ENCODE measurements around the gene FARP2.
"Not testable (repeated sequence)": the region's sequence is repeated elsewhere in the genome, so short reads cannot be mapped to it uniquely, and the experiment has no call there.

The FARP2 gene

DNA sequence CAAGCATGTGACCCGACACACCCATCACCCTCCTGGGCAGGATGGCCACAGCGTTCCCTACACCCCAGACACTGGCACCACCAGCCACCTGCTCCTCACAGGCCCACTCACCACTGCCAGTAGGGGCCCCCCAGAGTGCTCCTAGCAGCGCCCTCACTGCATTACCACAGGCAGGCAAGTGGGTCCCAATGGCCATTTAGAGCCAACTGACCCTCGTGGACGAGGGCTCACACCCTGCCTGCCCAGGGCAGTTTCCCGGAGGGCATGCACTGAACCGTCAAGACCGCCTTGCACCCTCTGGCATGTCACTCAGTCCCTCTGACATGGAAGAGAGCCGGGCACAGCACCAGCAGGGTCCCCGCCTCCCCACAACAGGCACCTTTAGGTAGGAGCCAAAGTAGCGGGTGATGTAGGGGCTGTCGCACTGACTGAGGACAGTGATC lies 145.0 kb downstream of the FARP2 start:
- Histone ChIP-seq H3K27me3 (replicated peaks; ENCODE audit: control insufficient read depth, insufficient read depth, low read length) (no peaks in the 10 kb centered on the region), H3K4me1 (ENCODE audit: control insufficient read depth, insufficient read depth, low read length) (peaks cover 9% of the 10 kb centered on the region), H3K4me3 (ENCODE audit: low read length) (no peak overlapping the region), H3K9ac (ENCODE audit: low read length) (no peak overlapping the region), H3K36me3 (ENCODE audit: control insufficient read depth, insufficient read depth, low read length, severe bottlenecking) (peaks cover 24% of the 10 kb centered on the region), H3K9me3 (ENCODE audit: control insufficient read depth, low read length) (no peaks in the 10 kb centered on the region)
- DNase-seq (ENCODE audit: low read depth) = no peak

DNA sequence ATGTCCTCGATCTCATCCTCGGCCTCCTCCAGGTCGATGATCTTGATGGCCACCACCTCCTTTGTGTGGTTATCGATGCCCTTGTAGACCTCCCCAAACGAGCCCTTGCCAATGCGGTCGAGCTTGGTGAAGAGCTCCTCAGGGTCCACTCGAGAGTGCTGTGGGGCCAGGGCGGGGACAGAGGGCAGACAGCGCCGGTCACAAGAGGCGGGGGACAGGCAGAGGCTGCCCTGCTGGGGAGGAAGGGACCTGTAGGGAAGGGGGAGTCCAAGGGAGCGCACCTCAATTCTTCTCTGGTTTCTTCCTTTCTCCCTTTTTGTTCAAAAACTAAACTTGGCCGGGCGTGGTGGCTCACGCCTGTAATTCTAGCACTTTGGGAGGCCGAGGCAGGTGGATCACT lies 145.5 kb downstream of the FARP2 start:
- Histone ChIP-seq H3K36me3 (ENCODE audit: control insufficient read depth, insufficient read depth, low read length, severe bottlenecking) (peaks cover 19% of the 10 kb centered on the region), H3K9ac (ENCODE audit: low read length) (no peak overlapping the region)

DNA sequence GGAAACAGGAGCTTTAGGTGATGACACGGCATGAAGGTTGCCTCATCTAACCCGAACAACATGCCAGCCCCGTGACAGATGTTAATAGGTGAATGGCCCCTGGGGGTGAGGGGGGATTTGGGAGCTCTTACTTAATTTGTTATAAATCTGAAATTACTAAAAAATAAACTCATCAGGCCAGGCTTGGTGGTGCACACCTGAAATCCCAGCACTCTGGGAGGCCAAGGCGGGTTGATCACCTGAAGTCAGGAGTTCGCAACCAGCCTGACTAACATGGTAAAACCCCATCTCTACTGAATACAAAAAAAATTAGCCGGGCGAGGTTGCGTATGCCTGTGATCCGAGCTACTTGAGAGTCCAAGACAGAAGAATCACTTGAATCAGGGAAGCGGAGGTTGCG lies 146.2 kb downstream of the FARP2 start:
- Histone ChIP-seq H3K4me1 (ENCODE audit: control insufficient read depth, insufficient read depth, low read length) (peaks cover 19% of the 10 kb centered on the region), H3K27me3 (replicated peaks; ENCODE audit: control insufficient read depth, insufficient read depth, low read length) (no peaks in the 10 kb centered on the region), H3K9me3 (ENCODE audit: control insufficient read depth, low read length) (no peaks in the 10 kb centered on the region), H3K4me3 (ENCODE audit: low read length) (no peak overlapping the region), H3K36me3 (ENCODE audit: control insufficient read depth, insufficient read depth, low read length, severe bottlenecking) (peaks cover 14% of the 10 kb centered on the region), H3K9ac (ENCODE audit: low read length) (no peak overlapping the region)
- no peak for DNase-seq (ENCODE audit: low read depth)

More for the DNA sequence above, 145.5 kb downstream of the FARP2 start:
- H3K27me3 ChIP-seq (replicated peaks; ENCODE audit: control insufficient read depth, insufficient read depth, low read length) = no peaks in the 10 kb centered on the region
- DNase-seq (ENCODE audit: low read depth) = no peak
- no peaks in the 10 kb centered on the region for H3K9me3 ChIP-seq (ENCODE audit: control insufficient read depth, low read length)
- no peak overlapping the region for H3K4me3 ChIP-seq (ENCODE audit: low read length)
- peaks cover 11% of the 10 kb centered on the region for H3K4me1 ChIP-seq (ENCODE audit: control insufficient read depth, insufficient read depth, low read length)

DNA sequence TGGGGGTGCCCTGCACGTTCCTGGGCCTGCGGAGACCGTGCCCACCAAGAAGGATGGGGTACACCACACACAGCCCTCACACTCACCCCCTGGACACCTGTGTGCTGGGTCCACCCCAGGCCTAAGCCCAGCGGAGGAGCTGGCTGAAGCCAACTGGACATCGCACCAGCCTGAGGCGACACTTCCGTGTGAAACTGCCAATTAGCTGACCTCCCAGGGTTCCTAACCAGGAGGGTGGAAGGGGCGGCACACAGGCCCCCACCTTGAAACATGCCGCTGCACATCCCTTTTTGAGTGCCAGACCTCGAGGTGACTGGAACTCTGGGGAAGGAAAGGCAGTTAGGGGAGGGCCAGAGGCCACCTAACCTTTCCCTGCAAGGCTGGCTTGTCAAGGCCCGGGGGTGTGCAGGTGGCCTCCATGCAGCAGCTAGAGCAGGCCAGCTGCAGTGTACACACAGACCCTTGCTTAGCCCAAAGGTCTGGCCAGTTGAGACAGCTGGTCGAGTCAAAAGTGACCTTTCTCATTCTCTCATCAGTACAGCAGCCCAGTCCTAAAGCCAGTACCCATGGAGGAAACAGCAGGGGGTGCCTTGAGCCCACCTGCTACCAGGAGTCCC lies 147.8 kb downstream of the FARP2 start:
- H3K9ac ChIP-seq (ENCODE audit: low read length) = no peak overlapping the region
- peaks cover 22% of the 10 kb centered on the region for H3K4me1 ChIP-seq (ENCODE audit: control insufficient read depth, insufficient read depth, low read length)
- H3K36me3 ChIP-seq (ENCODE audit: control insufficient read depth, insufficient read depth, low read length, severe bottlenecking) = peaks cover 13% of the 10 kb centered on the region
- H3K4me3 ChIP-seq (ENCODE audit: low read length) = no peak overlapping the region
- DNase-seq (ENCODE audit: low read depth) = no peak
- H3K9me3 ChIP-seq (ENCODE audit: control insufficient read depth, low read length) = no peaks in the 10 kb centered on the region
- H3K27me3 ChIP-seq (replicated peaks; ENCODE audit: control insufficient read depth, insufficient read depth, low read length) = no peaks in the 10 kb centered on the region

DNA sequence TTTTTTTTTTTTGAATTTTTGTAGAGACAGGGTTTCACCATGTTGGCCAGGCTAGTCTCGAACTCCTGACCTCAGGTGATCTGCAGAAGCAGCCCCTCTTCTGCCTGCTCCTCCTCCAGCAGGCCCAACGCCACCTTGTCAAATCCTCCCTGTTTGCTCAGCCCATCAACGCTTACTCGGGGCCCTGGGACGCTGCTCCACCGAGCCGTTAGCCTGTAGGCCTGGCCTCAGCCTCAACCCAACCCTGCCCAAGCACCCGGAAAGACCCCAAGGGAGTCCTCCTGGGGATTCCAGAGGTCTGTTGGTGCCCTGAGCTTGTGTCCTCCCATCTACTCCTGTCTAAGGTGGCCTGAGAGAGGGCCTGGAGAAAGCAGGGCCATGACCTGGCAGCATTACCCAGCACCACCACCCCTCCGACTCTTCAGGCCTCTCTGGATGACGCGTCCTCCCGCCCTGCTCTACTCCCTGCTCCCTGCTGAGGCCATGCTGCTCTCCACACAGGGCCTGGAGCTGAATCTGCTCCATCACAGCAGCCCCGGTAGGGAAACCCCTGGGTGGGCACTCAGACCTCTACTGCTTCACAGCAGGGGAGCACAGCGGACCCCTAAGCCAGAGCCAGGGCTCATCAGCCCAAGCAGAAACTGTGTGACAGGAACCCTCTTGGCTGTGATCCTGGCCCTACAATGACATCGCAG lies 149.1 kb downstream of the FARP2 start:
- no peak overlapping the region for H3K9ac ChIP-seq (ENCODE audit: low read length)
- DNase-seq (ENCODE audit: low read depth) = no peak
- H3K27me3 ChIP-seq (replicated peaks; ENCODE audit: control insufficient read depth, insufficient read depth, low read length) = no peaks in the 10 kb centered on the region
- peaks cover 13% of the 10 kb centered on the region for H3K36me3 ChIP-seq (ENCODE audit: control insufficient read depth, insufficient read depth, low read length, severe bottlenecking)
- peaks cover 30% of the 10 kb centered on the region for H3K4me1 ChIP-seq (ENCODE audit: control insufficient read depth, insufficient read depth, low read length)
- H3K4me3 ChIP-seq (ENCODE audit: low read length) = no peak overlapping the region
- no peaks in the 10 kb centered on the region for H3K9me3 ChIP-seq (ENCODE audit: control insufficient read depth, low read length)

DNA sequence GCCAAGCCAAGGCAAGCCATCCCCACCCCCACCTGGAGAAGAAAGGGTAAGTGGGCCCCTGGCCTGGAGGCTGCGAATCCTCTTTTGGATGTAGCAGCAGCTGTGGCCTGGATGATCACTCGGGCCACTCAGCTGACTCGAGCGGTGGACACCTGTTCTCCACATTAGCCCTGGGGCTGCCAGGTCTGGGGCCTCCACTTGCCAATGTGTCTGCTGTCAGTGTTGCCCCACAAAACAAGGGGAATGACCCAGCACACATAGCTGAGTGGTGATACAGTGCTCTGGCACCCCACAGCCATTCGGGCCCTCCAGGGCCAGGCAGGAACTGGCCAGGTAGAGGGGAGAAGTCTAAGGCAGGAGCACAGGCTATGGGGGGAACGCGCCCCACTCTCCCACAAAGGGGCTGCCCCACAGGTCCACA lies 149.7 kb downstream of the FARP2 start:
- peaks cover 30% of the 10 kb centered on the region for H3K4me1 ChIP-seq (ENCODE audit: control insufficient read depth, insufficient read depth, low read length)
- H3K27me3 ChIP-seq (replicated peaks; ENCODE audit: control insufficient read depth, insufficient read depth, low read length) = no peaks in the 10 kb centered on the region
- no peaks in the 10 kb centered on the region for H3K9me3 ChIP-seq (ENCODE audit: control insufficient read depth, low read length)
- H3K9ac ChIP-seq (ENCODE audit: low read length) = no peak overlapping the region
- H3K36me3 ChIP-seq (ENCODE audit: control insufficient read depth, insufficient read depth, low read length, severe bottlenecking) = peaks cover 13% of the 10 kb centered on the region
- no peak for DNase-seq (ENCODE audit: low read depth)
- H3K4me3 ChIP-seq (ENCODE audit: low read length) = no peak overlapping the region

DNA sequence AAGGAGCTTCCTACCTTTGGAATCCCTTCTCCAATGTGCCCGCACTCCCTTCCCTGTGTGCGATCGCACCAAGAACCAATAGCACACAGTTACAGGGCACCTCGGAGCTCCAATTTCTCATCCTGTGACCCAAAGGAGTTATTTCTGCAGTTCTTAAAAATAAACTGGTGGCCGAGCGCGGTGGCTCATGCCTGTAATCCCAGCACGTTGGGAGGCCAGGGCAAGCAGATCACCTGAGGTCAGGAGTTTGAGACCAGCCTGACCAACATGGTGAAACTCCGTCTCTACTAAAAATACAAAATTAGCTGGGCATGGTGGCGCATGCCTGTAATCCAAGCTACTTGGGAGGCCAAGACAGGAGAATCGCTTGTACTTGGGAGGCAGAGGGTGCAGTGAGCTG lies 150.2 kb downstream of the FARP2 start:
- peak overlapping the region; percentile 89 for H3K4me3 ChIP-seq (ENCODE audit: low read length)
- not testable (repeated sequence) for H3K9me3 ChIP-seq (ENCODE audit: control insufficient read depth, low read length); H3K36me3 ChIP-seq (ENCODE audit: control insufficient read depth, insufficient read depth, low read length, severe bottlenecking); DNase-seq (ENCODE audit: low read depth); H3K27me3 ChIP-seq (replicated peaks; ENCODE audit: control insufficient read depth, insufficient read depth, low read length)
- peaks cover 30% of the 10 kb centered on the region for H3K4me1 ChIP-seq (ENCODE audit: control insufficient read depth, insufficient read depth, low read length)
- peak overlapping the region; percentile 87 for H3K9ac ChIP-seq (ENCODE audit: low read length)

DNA sequence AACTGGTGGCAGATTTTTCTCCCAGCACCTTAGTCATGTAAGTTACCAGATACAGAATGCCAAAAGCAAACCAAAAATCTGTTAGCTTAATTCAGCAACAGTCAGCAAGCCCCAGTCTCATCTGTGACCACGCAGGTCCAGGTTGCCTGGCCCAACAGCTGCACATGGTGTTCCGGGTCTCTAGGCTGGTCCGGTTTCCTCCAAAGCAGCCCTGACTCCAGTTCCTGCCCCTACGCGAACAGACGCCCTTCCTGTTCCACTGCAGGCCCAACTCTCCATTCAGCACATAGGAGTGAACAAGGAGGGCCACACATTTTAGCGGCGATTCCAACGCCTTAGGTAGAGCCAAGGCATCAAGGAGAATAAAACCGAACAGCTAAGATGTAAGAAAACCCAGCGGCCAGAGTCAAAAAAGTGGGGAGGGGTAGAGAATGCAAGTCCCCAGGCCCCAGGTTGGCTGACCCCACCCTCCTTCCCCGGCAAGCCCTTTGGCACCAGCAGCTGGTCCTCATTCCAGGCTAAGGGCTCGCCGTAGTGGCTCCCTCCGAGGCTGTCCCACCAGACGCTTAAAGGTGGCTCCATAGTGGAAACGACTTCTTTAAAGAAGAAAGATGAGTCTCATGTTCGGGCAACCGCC lies 150.8 kb downstream of the FARP2 start:
- H3K9me3 ChIP-seq (ENCODE audit: control insufficient read depth, low read length) = no peaks in the 10 kb centered on the region
- peak overlapping the region; percentile 89 for H3K4me3 ChIP-seq (ENCODE audit: low read length)
- H3K9ac ChIP-seq (ENCODE audit: low read length) = peak overlapping the region; percentile 87
- H3K36me3 ChIP-seq (ENCODE audit: control insufficient read depth, insufficient read depth, low read length, severe bottlenecking) = peaks cover 5% of the 10 kb centered on the region
- peaks cover 30% of the 10 kb centered on the region for H3K4me1 ChIP-seq (ENCODE audit: control insufficient read depth, insufficient read depth, low read length)
- no peaks in the 10 kb centered on the region for H3K27me3 ChIP-seq (replicated peaks; ENCODE audit: control insufficient read depth, insufficient read depth, low read length)
- peak; percentile 42 for DNase-seq (ENCODE audit: low read depth)

DNA sequence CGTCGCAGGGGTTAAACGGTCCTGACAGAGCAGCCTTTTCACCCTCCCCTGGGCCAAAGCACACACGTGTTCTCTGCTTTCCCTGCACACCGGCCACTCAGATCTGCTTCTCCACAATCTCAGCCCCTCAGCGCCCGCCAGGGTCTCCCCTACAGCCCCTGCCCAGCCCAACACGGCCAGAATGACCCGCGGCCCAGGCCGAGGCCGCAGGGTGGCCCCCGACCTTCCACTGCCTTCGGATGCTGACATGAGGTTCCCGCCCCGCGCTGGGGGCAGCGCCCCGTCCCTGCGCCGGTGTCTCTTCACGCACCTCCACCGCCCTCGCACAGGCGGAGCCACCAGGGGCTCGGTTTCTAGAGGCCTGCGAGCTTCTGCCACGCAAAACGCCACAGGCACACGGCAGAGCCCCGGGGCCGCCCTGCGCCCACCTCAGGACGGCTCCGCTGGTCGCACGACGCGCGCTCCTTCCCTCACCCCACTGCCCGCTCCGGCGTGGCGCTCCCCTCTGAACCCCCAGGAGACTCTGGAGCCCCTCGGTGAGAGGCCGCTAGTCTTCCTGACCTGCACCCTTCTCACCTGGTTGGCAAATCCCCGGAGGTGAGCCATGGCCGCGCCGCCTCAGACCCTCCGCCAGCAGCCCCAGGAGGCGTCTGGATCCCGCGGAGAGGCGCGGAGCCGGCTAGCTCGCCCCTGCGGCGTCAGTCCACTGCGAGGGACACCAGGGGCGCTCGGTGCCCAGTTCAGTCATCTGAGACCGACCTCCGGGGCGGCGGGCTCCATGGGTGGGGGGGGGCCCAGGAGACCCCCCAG lies 151.6 kb downstream of the FARP2 start:
- H3K27me3 ChIP-seq (replicated peaks; ENCODE audit: control insufficient read depth, insufficient read depth, low read length) = no peaks in the 10 kb centered on the region
- no peaks in the 10 kb centered on the region for H3K9me3 ChIP-seq (ENCODE audit: control insufficient read depth, low read length)
- peak; percentile 77 for DNase-seq (ENCODE audit: low read depth)
- H3K36me3 ChIP-seq (ENCODE audit: control insufficient read depth, insufficient read depth, low read length, severe bottlenecking) = peaks cover 5% of the 10 kb centered on the region
- H3K4me1 ChIP-seq (ENCODE audit: control insufficient read depth, insufficient read depth, low read length) = peaks cover 30% of the 10 kb centered on the region
- H3K9ac ChIP-seq (ENCODE audit: low read length) = peak overlapping the region; percentile 87
- peak overlapping the region; percentile 89 for H3K4me3 ChIP-seq (ENCODE audit: low read length)

DNA sequence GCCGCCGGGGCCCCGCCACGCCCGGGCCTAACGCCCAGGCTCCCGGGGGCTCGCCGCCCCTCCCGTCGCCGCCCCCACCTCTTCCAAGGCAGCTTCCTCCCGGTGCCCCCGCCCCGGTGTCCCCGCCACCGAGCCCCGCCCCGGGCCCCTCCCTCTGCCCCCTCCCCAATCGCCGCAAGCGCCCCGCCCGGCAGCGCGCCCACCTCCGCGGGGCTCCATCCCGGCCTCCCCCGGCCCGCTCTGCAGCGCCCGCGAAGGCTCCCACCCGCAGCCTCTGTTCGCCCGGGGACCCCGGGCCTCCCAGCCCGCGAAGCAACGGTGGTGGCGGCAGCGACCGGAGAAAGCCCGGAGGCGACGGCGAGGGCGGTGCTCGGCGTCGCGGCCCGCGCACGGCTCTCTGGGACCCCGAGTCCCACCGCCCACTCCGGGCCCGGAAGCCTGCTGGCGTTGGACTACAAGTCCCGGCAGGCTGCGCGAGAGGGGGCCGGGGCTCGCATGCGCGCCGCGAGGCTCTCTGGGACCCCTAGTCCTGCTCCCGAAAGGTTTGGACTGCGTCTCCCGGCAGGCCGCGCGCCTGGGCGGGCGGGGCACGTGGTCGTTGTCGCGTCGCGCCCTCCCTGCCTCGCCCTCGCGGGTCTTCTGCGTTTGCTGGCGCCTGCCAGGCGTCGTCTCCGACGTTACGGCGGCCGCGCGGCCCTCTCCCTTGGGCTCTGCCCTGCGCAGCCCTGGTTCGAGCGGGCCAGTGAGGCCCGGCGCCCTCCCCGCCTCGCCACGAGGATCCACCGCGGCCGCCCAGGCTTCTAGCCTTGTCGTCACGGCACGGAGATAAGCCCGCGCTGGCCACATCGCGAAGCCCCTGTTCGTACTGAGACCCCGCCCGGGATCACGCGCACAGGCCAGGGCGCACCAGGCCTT lies 152.4 kb downstream of the FARP2 start, which contains the start of gene STK25:
Gene STK25, minus strand, starts transcription at position 345 of the 915 bp plus-strand sequence. CDS start 549 bp downstream, outside the sequence.
- peak; percentile 99 for DNase-seq (ENCODE audit: low read depth)
- Histone ChIP-seq H3K4me3 (ENCODE audit: low read length) (peak within 1 kb of the TSS; percentile 89), H3K27me3 (replicated peaks; ENCODE audit: control insufficient read depth, insufficient read depth, low read length) (no peaks in the 10 kb centered on the region), H3K4me1 (ENCODE audit: control insufficient read depth, insufficient read depth, low read length) (peaks cover 30% of the 10 kb centered on the region), H3K36me3 (ENCODE audit: control insufficient read depth, insufficient read depth, low read length, severe bottlenecking) (peaks cover 5% of the 10 kb centered on the region), H3K9me3 (ENCODE audit: control insufficient read depth, low read length) (no peaks in the 10 kb centered on the region), H3K9ac (ENCODE audit: low read length) (peak within 1 kb of the TSS; percentile 90)

All from adipocyte (in vitro differentiated cells).